Measurements from ENCODE around the gene TMEM132C.

DNA sequence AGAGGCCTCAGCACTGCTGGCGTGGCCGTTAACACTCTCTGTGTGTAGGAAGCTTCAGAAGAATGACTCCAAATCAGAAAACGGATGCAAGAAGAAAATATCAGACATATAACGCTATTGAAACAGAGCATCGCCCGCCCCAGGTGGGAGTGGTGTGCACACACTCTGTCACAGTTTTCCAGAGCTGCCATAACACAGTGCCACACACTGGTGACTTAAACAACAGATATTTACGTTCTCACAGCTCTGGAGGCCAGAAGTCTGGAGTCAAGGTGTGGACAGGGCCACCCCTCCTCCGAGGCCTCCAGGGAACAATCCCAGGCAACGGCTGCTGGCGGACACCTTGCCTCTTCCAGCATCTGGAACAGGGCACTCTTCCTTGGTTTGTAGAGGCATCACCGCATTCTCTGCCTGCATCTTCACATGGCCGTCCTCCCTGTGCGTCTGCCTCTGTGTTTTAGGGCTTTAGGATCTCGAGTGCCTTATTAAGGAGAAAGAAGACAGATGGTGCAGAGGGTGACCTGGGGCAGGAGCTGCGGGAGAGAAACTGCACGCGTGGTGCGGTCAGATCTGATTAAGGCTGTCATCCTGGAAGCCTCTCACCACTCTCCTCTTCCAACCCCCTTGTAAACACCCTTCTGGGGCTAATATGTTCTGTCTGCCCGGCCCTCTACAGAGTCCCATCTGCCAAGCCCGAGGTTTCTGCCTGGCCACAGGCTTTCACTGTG, 415.7 kb downstream of the TMEM132C start:
- TF ChIP-seq, protein P1, sequence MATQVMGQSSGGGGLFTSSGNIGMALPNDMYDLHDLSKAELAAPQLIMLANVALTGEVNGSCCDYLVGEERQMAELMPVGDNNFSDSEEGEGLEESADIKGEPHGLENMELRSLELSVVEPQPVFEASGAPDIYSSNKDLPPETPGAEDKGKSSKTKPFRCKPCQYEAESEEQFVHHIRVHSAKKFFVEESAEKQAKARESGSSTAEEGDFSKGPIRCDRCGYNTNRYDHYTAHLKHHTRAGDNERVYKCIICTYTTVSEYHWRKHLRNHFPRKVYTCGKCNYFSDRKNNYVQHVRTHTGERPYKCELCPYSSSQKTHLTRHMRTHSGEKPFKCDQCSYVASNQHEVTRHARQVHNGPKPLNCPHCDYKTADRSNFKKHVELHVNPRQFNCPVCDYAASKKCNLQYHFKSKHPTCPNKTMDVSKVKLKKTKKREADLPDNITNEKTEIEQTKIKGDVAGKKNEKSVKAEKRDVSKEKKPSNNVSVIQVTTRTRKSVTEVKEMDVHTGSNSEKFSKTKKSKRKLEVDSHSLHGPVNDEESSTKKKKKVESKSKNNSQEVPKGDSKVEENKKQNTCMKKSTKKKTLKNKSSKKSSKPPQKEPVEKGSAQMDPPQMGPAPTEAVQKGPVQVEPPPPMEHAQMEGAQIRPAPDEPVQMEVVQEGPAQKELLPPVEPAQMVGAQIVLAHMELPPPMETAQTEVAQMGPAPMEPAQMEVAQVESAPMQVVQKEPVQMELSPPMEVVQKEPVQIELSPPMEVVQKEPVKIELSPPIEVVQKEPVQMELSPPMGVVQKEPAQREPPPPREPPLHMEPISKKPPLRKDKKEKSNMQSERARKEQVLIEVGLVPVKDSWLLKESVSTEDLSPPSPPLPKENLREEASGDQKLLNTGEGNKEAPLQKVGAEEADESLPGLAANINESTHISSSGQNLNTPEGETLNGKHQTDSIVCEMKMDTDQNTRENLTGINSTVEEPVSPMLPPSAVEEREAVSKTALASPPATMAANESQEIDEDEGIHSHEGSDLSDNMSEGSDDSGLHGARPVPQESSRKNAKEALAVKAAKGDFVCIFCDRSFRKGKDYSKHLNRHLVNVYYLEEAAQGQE (IDR thresholded peaks at IDR 0.05; ENCODE audit: low read depth), result no peak
- TF ChIP-seq TAF1 (IDR thresholded peaks at IDR 0.05; ENCODE audit: low read depth), result no peak
- no peak for TF ChIP-seq CEBPB (IDR thresholded peaks at IDR 0.05)
- TF ChIP-seq, protein P2, sequence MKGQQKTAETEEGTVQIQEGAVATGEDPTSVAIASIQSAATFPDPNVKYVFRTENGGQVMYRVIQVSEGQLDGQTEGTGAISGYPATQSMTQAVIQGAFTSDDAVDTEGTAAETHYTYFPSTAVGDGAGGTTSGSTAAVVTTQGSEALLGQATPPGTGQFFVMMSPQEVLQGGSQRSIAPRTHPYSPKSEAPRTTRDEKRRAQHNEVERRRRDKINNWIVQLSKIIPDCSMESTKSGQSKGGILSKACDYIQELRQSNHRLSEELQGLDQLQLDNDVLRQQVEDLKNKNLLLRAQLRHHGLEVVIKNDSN (IDR thresholded peaks at IDR 0.05), result no peak
- no peak for TF ChIP-seq TCF12 (IDR thresholded peaks at IDR 0.05; ENCODE audit: low read depth)
- no peak for TF ChIP-seq EP300 (IDR thresholded peaks at IDR 0.05; ENCODE audit: borderline replicate concordance)
- TF ChIP-seq TEAD4 (IDR thresholded peaks at IDR 0.05), result no peak
- no peak for TF ChIP-seq NFIC (IDR thresholded peaks at IDR 0.05)
- no peak for TF ChIP-seq EGR1 (IDR thresholded peaks at IDR 0.05)
- TF ChIP-seq, protein P3, sequence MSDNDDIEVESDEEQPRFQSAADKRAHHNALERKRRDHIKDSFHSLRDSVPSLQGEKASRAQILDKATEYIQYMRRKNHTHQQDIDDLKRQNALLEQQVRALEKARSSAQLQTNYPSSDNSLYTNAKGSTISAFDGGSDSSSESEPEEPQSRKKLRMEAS (IDR thresholded peaks at IDR 0.05), result no peak
- TF ChIP-seq RAD21 (IDR thresholded peaks at IDR 0.05; ENCODE audit: low read depth), result no peak
- no peak for TF ChIP-seq CREB1 (IDR thresholded peaks at IDR 0.05; ENCODE audit: low read depth)
- TF ChIP-seq YY1 (IDR thresholded peaks at IDR 0.05; ENCODE audit: low read depth), result no peak

Measured in Ishikawa (cell line).